HCT116 (cell line): ENCODE measurements around the gene UQCRQ. TPM values are rescaled to one million over a fixed set of nuclear protein-coding genes. Genes with fewer than 3 reads are reported as not detected.

Experiments used
- ATAC-seq: fragments of 200-7000 bp; cut with Tn5 transposase; 2 replicates; pipeline ENCODE4 v1.9.1; 2020; ENCODE audit warnings: mild to moderate bottlenecking, moderate library complexity
- BruUV-seq: library from RNA; stranded (reverse); fragments of 400-500 nt; replicated peaks from 2 replicates; lab custom pipeline; 2021; lab: Mats Ljungman, UMichigan
- CTCF ChIA-PET: fragments of 300-600 bp; sonication (Branson Sonifier 250); formaldehyde crosslinking; loops from one replicate; lab custom pipeline; 2021; ENCODE audit warnings: antibody characterized with exemption; lab: Charles Lee
- POLR2A ChIA-PET: fragments of 300-600, 350-600 bp; sonication (Branson Sonifier 250); formaldehyde crosslinking; loops from one replicate; lab custom pipeline; 2021; ENCODE audit warnings: antibody characterized with exemption; lab: Charles Lee
- RAD21 ChIA-PET, 2 experiments: fragments of 300-600 bp; sonication (Branson Sonifier 250); formaldehyde crosslinking; loops; one replicate each; lab custom pipeline; 2023; ENCODE audit warnings: low total read pairs in 2 of 2; ENCODE audit not compliant: uncharacterized antibody in 2 of 2, unreplicated experiment in 2 of 2, low non-redundant PET in 1 of 2; lab: Charles Lee
- DNase-seq: peaks from one replicate; pipeline ENCODE4 v3.0.0-alpha.2; 2010; ENCODE audit warnings: low read depth, low spot score
- H2AFZ ChIP-seq: fragments of 200-600 bp; shearing (Covaris generic), sonication (generic); 2 replicates; pipeline ENCODE4 v1.6.1; 2017; ENCODE audit warnings: low read depth, mixed run types, mixed read lengths, antibody characterized with exemption, low read length; ENCODE audit not compliant: poor library complexity, severe bottlenecking
- H3K27ac ChIP-seq: 2 replicates; pipeline ENCODE4 v1.5.1; 2012; ENCODE audit warnings: low read depth, low read length
- H3K27me3 ChIP-seq: fragments of 200-600 bp; sonication (generic); 2 replicates; pipeline ENCODE4 v1.6.1; 2016; ENCODE audit warnings: mixed run types, low read length, mixed read lengths; ENCODE audit not compliant: insufficient read depth
- H3K36me3 ChIP-seq, 2 experiments: fragments of 200-500 bp in 1 of 2; fragments of 200-600 bp in 1 of 2; sonication (Bioruptor generic) in 1 of 2; sonication (generic) in 1 of 2; 2 replicates each; pipeline versions ENCODE4 v1.5.1 to v1.6.1; 2014 to 2016; ENCODE audit warnings: low read length in 2 of 2, inconsistent platforms in 1 of 2, mixed read lengths in 1 of 2, mixed run types in 1 of 2; ENCODE audit not compliant: insufficient read depth in 2 of 2, control insufficient read depth in 1 of 2
- H3K4me1 ChIP-seq, 2 experiments: fragments of 200-600 bp in 1 of 2; sonication (generic) in 1 of 2; 2 replicates each; pipeline versions ENCODE4 v1.5.1 to v1.6.1; 2012 to 2017; ENCODE audit warnings: low read length in 2 of 2, inconsistent platforms in 1 of 2, mild to moderate bottlenecking in 1 of 2, mixed read lengths in 1 of 2, mixed run types in 1 of 2, moderate library complexity in 1 of 2; ENCODE audit not compliant: insufficient read depth in 2 of 2, control insufficient read depth in 1 of 2
- H3K4me2 ChIP-seq: fragments of 200-600 bp; sonication (generic); 2 replicates; pipeline ENCODE4 v1.6.1; 2017; ENCODE audit warnings: mixed run types, low read length, mixed read lengths
- H3K4me3 ChIP-seq, 2 experiments: fragments of 200-600 bp in 1 of 2; sonication (generic) in 1 of 2; replicated peaks in 1 of 2; 2 replicates each; pipeline ENCODE4 v1.5.1; 2011 to 2016; ENCODE audit warnings: low read length in 2 of 2, control low read depth in 1 of 2, low read depth in 1 of 2, mild to moderate bottlenecking in 1 of 2, mixed read lengths in 1 of 2, mixed run types in 1 of 2
- H3K79me2 ChIP-seq: fragments of 200-600 bp; sonication (generic); 2 replicates; pipeline ENCODE4 v1.6.1; 2017; ENCODE audit warnings: mild to moderate bottlenecking, mixed run types, low read length, moderate library complexity, mixed read lengths; ENCODE audit not compliant: insufficient read depth
- H3K9ac ChIP-seq: fragments of 200-600 bp; sonication (generic); 2 replicates; pipeline ENCODE4 v1.6.1; 2016; ENCODE audit warnings: low read length, mixed read lengths
- H3K9me2 ChIP-seq: fragments of 200-600 bp; sonication (generic), shearing (Covaris generic); 2 replicates; pipeline ENCODE4 v1.6.1; 2017; ENCODE audit warnings: mixed run types, mild to moderate bottlenecking, moderate library complexity; ENCODE audit not compliant: insufficient read depth
- H3K9me3 ChIP-seq, 2 experiments: fragments of 200-500 bp in 1 of 2; fragments of 200-600 bp in 1 of 2; sonication (Bioruptor generic) in 1 of 2; sonication (generic) in 1 of 2; 2 replicates each; pipeline ENCODE4 v1.6.1; 2014 to 2017; ENCODE audit warnings: low read length in 2 of 2, mixed read lengths in 2 of 2, inconsistent platforms in 1 of 2, low read depth in 1 of 2, mild to moderate bottlenecking in 1 of 2, mixed run types in 1 of 2, moderate library complexity in 1 of 2; ENCODE audit not compliant: control insufficient read depth in 1 of 2, insufficient read depth in 1 of 2
- H4K20me1 ChIP-seq: fragments of 200-600 bp; sonication (generic), shearing (Covaris generic); 2 replicates; pipeline ENCODE4 v1.6.1; 2017; ENCODE audit warnings: mixed run types, mild to moderate bottlenecking, moderate library complexity; ENCODE audit not compliant: insufficient read depth
- ATF3 ChIP-seq: IDR thresholded peaks from 2 replicates; pipeline ENCODE4 v1.6.1; 2012
- CEBPB ChIP-seq: IDR thresholded peaks from 2 replicates; pipeline ENCODE4 v1.6.1; 2012; ENCODE audit warnings: low read depth
- EGR1 ChIP-seq: IDR thresholded peaks from 2 replicates; pipeline ENCODE4 v1.6.1; 2012; ENCODE audit warnings: low read depth
- EZH2phosphoT487 ChIP-seq: fragments of 200-600 bp; IDR thresholded peaks from 2 replicates; pipeline ENCODE4 v1.6.1; 2018; ENCODE audit warnings: antibody characterized with exemption, borderline replicate concordance
- FOSL1 ChIP-seq: IDR thresholded peaks from 2 replicates; pipeline ENCODE4 v1.6.1; 2012; ENCODE audit warnings: low read depth
- POLR2A ChIP-seq: IDR thresholded peaks from 2 replicates; pipeline ENCODE4 v1.7.0; 2011; ENCODE audit warnings: borderline replicate concordance; ENCODE audit not compliant: insufficient read depth, insufficient read length; ENCODE audit errors: extremely low read depth
- POLR2AphosphoS5 ChIP-seq: IDR thresholded peaks from 2 replicates; pipeline ENCODE4 v1.6.1; 2011; ENCODE audit warnings: mild to moderate bottlenecking, low read depth, low read length, moderate library complexity
- RAD21 ChIP-seq: IDR thresholded peaks from 2 replicates; pipeline ENCODE4 v1.6.1; 2012; ENCODE audit warnings: low read depth, mild to moderate bottlenecking
- REST ChIP-seq: IDR thresholded peaks from 2 replicates; pipeline ENCODE4 v1.6.1; 2012; ENCODE audit warnings: low read depth
- SIN3A ChIP-seq: IDR thresholded peaks from 2 replicates; pipeline ENCODE4 v1.6.1; 2012; ENCODE audit warnings: low read depth
- SP1 ChIP-seq: IDR thresholded peaks from 2 replicates; pipeline ENCODE4 v1.6.1; 2012; ENCODE audit warnings: low read depth
- SRF ChIP-seq: IDR thresholded peaks from 2 replicates; pipeline ENCODE4 v1.6.1; 2012; ENCODE audit warnings: low read depth
- TCF7L2 ChIP-seq: IDR thresholded peaks from 2 replicates; pipeline ENCODE4 v1.7.0; 2011; ENCODE audit warnings: borderline replicate concordance, inconsistent platforms; ENCODE audit not compliant: insufficient read depth, insufficient read length; ENCODE audit errors: extremely low read depth
- YY1 ChIP-seq: IDR thresholded peaks from 2 replicates; pipeline ENCODE4 v1.6.1; 2011; ENCODE audit warnings: low read length, low read depth, moderate library complexity, mild to moderate bottlenecking; ENCODE audit not compliant: insufficient replicate concordance; ENCODE audit errors: extremely low read depth
- ZBTB33 ChIP-seq: IDR thresholded peaks from 2 replicates; pipeline ENCODE4 v1.6.1; 2011; ENCODE audit warnings: mild to moderate bottlenecking, low read length, moderate library complexity; ENCODE audit not compliant: insufficient replicate concordance; ENCODE audit errors: extremely low read depth
- ZFX ChIP-seq: fragments of 450-650 bp; IDR thresholded peaks from 2 replicates; pipeline ENCODE4 v1.6.1; 2017
- ZNF274 ChIP-seq: fragments of 200-500 bp; sonication (Bioruptor generic); IDR thresholded peaks from 2 replicates; pipeline ENCODE4 v1.6.1; 2014; ENCODE audit warnings: mild to moderate bottlenecking, low read depth, low read length, inconsistent platforms
- intact Hi-C: fragments of 100-400 bp; cut with micrococcal nuclease; formaldehyde crosslinking; loops from 2 replicates; pipeline ENCODE4 v1.10.0; 2022
- total RNA-seq: library from RNA; stranded (reverse); gene quantifications from one replicate; pipeline ENCODE4 v1.2.1, GENCODE V29; 2021; ENCODE audit not compliant: unreplicated experiment
- TF ChIP-seq, protein P1 (sequence below): IDR thresholded peaks from 2 replicates; pipeline ENCODE4 v1.6.1; 2012

UQCRQ gene
- total RNA-seq, 1 experiment from 2014 or later: 528 TPM

DNA sequence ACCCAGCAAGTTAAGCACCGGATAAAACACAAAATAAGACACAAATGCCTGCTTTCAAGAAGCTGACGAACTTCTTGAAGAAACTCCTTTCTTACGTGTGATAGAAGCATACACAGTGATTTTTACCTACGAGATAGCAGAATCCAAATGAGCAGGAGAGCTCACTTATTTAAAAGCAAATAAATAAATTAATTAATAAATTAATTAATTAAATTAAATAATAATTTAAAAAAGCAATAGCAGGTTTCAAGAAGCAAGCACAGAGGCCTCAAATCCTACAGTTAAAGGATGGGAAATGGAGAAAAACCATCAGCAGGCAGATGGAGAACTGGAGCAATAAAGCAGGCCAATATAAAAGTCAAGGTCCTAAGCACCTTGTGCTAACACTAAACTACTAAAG lies 24.4 kb downstream of the UQCRQ start:
- no peaks in the 10 kb centered on the region; the same call in 1 of the 2 replicates for H3K79me2 ChIP-seq
- H3K4me2 ChIP-seq: no peak overlapping the region
- no peak overlapping the region for H2AFZ ChIP-seq
- H3K4me3 ChIP-seq: no peak overlapping the region
- H3K9ac ChIP-seq: no peak overlapping the region
- no peak overlapping the region for H3K27ac ChIP-seq
- intact Hi-C loops: no loop called here
- POLR2A ChIA-PET: interaction anchor here (1.1 kb wide), 1 partner anchor 12 kb away, joined by 3 read pairs; no protein-coding TSS in a partner anchor
- TF ChIP-seq ZBTB33 (no peak), POLR2AphosphoS5 (no peak), TCF7L2 (no peak), ZFX (no peak), REST (no peak), EGR1 (no peak), YY1 (no peak), SIN3A (no peak), POLR2A (no peak), EZH2phosphoT487 (no peak), ZNF274 (no peak), ATF3 (no peak), FOSL1 (no peak), CEBPB (no peak), RAD21 (no peak), SP1 (no peak), SRF (no peak)
- TF ChIP-seq, protein P1, sequence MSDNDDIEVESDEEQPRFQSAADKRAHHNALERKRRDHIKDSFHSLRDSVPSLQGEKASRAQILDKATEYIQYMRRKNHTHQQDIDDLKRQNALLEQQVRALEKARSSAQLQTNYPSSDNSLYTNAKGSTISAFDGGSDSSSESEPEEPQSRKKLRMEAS: no peak
- ATAC-seq (no peak), DNase-seq (no peak)
- H3K27me3 ChIP-seq: no peaks in the 10 kb centered on the region
- peaks cover 31 to 47% of the 10 kb centered on the region in 2 experiments for H3K36me3 ChIP-seq
- no peaks in the 10 kb centered on the region for H3K9me3 ChIP-seq
- no peaks in the 10 kb centered on the region for H4K20me1 ChIP-seq
- no TSS peak for BruUV-seq
- RAD21 ChIA-PET: no interaction called here
- H3K4me1 ChIP-seq: no peaks in the 10 kb centered on the region
- CTCF ChIA-PET: interaction anchor here (1.6 kb wide), 1 partner anchor 8 kb away, joined by 10 read pairs; no protein-coding TSS in a partner anchor
- no peaks in the 10 kb centered on the region for H3K9me2 ChIP-seq
